Occipital lobe (tissue), 2 donors: ENCODE measurements around the gene BCL2L13. TPM values are rescaled to one million over a fixed set of nuclear protein-coding genes. Genes with fewer than 3 reads are reported as not detected.
A peak's percentile ranks its signal among the peaks of the same experiment; 100 is the strongest.
"Not testable (repeated sequence)": the region's sequence is repeated elsewhere in the genome, so short reads cannot be mapped to it uniquely, and the experiment has no call there.

Source experiments
- DNase-seq: peaks from one replicate; lab custom pipeline; 2025; lab: John Stamatoyannopoulos, UW
- total RNA-seq: library from RNA; depleted of rRNA; stranded (reverse); fragments of >200 nt; gene quantifications from one replicate; pipeline ENCODE4 v1.2.3, GENCODE V29; 2014

The BCL2L13 gene
- total RNA-seq, 1 donor from 2014 or later = 36.2 TPM

DNA sequence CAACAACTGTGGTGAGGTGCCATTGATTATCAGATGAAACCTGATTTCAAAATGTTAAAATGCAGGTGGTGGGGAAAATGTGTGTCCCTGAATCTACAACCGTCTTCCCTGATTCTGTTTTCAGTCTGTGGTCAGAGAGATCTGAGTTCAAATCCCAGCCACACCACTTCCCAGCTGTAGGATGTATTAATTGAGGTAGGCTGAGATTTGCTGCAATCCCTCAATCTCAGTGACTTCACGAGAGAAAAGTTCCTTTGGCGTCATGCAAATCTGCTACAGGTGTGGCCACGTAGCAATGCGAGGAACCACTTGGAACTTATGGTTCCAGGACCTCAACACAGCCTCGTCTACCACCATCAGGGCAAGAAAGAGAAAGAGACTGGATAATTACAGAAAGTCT lies 56.2 kb downstream of the BCL2L13 start:
- no peak for DNase-seq

DNA sequence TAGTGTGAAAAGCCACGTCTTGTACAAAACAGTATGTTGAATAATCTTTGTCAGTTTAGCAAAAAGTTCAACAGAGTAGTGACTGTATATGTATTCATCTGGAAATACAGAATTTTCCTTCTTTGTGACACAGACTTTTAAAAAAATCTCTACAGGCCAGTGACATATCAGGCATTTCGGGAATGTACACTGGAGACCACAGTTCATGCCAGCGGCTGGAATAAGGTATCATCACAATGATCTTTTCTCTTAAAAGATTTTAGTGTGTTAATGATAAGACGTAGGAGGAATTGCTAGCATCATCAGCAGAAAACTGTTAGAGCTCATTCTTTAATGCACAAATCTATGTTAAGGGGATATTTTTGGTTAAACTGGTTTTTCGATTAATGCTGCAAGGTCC lies 57.4 kb downstream of the BCL2L13 start:
- no peak for DNase-seq

DNA sequence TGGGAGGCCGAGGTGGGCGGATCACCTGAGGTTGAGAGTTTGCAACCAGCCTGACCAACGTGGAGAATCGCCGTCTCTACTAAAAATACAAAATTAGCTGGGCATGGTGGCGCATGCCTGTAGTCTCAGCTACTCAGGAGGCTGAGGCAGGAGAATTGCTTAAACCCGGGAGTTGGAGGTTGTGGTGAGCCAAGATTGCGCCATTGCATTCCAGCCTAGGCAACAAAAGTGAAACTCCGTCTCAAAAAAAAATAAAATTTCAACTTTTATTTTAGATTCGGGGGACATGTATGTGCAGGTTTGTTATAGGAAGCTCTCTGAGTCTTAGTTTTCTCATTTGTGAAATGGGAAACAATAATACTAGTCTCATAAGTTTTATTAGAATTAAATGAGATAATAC lies 58.6 kb downstream of the BCL2L13 start:
- DNase-seq = not testable (repeated sequence)

DNA sequence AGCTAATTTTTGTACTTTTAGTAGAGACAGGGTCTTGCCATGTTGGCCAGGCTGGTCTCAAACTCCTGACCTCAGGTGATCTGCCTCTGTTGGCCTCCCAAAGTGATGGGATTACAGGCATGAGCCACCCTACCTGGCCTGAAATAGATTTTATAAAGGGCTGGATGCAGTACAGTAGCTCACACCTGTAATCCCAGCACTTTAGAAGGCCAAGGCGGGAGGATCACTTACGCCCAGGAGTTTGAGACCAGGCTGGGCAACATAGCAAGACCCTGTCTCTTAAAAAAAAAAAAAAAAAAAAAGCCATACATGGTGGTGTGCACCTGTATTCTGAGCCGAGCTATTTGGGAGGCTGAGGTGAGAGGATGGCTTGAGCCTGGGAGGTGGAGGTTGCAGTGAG lies 59.7 kb downstream of the BCL2L13 start:
- DNase-seq = not testable (repeated sequence)

DNA sequence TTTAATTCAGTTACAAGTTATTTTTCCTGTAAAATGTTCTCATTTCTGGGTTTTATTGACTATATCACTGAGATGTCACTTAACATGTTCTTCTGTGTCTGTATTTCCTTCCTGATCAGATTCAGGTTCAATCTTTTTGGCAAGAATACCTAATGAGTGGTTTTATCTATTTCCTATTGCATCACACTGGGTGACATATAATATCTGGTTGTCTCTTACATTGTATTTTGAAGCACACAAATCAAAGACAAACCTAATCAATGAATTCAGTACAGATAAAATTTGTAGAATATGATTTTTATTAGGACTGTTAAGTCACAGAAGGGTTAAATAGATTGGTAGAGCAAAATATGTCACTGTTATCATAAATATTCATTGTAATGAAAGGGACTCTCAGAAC lies 60.4 kb downstream of the BCL2L13 start:
- no peak for DNase-seq

DNA sequence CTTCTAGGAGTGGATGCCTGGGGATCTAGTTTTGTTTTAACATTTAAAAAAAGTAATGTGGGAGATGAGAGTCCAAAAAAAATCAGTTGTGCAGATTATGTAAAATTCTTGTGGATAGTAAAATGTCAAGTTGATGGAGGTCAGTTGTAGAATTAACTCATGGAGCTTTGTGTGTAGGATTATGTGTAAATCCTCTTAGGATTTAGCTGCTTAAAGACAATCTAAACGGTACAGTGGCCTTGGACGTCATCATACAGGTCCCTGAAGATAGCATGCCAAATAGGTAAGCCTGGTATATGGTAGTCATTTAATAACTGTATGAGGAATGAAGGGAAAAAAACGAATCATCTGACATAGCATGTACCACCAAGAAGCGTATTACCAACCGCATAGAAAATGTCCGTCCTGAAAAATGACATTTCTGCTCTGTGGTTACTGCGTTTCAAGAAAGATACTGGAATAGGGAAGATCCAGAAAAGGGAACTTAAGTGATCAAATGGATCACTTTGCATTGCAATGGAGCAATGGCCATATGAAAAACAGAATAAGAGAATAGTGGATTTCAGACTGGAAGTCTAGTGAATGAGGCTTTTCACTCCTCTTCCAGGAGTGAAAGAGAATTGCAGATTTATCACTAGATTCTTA lies 61.3 kb downstream of the BCL2L13 start:
- no peak for DNase-seq

DNA sequence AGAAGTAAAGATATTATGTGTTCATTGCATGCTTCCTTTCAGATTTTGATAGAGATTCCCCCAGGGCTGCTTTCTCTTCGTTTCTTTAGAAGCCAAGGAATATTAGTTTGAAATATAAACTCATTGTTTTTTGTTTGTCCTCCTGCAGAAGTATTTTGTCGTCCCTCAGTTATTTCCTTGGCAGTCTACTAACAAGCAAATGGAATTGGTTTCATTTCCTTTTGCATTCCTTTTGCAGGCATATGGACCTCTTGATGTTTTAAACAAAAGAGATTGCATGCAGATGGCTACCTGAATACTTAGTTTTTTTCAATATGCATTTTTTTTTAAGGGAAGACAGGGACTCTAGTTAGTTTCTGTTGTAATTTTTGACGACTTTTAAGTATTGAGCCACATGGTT lies 62.2 kb downstream of the BCL2L13 start:
- DNase-seq = no peak

DNA sequence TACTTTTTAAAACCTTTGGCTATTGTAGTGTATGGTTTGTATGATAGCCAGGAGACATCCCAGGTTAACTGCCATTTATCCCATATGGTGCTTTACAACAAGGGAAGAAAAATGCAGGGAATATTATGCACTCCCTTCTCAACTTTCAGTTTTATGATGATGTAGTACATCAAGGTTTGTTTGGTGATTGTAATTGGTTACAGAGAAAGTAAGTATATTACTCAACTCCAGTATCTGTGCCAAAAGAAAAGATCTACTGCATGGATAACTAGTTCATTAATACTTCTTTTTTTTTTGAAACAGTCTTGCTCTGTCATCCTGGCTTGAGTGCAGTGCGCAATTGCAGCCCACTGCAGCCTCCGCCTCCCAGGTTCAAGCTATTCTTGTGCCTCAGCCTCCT lies 65.3 kb downstream of the BCL2L13 start:
- no peak for DNase-seq

DNA sequence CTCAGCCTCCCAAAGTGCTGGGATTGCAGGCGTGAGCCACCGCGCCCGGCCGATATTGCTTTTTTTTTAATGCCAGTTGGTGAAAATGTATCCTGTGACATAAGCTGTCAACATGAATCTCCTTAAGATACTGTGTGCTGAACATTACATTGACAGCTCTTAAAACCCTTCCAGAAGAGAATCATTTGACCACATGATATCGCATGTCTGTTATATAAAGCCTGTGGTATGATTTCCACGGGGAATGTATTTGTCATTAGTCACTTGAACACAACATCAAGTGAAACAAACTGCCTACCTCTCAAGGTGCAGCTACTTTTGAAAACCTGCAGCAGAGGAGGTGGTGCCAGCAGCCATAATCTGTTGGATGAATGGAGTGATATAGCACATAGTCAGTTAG lies 67.0 kb downstream of the BCL2L13 start:
- DNase-seq = no peak

DNA sequence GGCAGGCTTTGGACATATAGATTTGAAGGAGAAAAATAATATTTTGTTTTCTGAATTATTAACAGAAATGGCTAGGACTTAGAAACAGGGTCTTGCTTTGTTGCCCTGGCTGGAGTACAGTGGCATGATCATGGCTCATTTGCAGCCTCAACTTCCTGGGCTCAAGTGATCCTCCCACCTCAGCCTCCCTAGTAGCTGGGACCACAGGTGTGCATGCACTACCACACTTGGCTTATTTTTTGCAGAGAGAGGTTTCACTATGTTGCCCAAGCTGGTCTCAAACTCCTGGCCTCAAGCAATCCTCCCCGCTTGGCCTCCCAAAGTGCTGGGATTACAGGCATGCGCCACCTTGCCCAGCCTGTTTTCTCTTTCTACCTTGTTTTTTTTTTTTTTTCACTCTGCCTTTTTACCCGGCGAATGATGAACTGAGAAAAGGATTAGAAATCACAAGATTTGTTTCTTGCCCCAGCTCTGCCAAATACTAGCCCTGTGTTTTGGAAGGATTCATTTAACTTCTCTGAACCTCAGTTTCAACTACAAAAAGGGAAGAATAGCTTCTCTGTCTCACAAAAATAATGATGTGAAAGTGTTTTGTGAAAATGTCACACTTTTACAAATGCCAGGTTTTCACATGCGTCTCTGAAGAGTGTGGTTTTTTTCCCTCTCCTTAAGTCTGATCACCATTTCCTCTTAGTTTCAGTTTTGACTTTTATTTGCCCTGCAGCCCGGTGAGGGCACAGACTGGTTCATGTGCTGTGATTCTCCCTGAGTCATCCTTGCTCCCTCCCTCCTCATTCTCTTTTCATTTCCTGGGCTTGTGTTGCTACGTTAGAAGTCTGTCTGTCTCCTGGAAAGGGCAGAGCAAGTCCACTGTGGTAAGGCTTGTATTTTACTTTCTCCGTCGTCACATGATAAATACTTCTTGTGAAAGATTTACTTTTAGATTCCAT lies 67.7 kb downstream of the BCL2L13 start:
- peak; percentile 17 for DNase-seq

DNA sequence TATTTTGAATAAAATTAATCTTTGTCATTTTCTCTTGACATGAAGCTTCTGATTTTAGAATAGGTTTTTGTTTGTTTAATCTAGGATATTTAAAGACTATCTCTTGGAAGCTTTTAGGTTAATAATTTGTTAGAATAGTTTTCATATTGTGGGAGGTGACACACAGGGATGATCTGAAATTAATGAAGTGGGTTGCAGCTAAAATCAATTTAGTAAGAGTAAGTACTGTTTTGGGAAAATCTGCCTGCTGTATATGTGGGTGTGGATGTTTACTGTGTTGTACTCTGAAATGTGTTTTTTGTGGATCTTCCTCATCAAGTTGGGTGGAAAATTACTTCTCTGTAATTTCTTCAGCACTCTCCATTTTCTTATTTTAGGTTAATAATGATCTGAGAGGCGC lies 68.4 kb downstream of the BCL2L13 start:
- DNase-seq = no peak

DNA sequence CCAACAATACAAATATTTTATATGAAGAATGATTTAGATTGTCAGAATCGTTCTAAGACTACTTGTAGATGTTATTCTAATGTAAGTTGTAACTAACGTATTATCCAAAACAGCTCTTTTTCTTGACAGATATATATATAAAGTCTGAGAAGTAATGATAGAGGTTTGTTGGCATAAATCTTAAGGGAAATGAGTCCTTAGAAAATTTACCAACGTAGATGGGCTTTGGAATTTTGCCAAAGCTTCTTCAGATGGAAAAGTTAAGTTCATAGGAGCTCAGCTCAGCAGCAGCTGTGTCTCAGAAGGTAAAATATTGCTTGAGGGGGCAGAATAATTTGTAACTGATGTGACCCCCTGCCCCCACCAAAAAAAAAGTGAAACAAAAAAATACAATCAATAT lies 69.0 kb downstream of the BCL2L13 start:
- DNase-seq = no peak

DNA sequence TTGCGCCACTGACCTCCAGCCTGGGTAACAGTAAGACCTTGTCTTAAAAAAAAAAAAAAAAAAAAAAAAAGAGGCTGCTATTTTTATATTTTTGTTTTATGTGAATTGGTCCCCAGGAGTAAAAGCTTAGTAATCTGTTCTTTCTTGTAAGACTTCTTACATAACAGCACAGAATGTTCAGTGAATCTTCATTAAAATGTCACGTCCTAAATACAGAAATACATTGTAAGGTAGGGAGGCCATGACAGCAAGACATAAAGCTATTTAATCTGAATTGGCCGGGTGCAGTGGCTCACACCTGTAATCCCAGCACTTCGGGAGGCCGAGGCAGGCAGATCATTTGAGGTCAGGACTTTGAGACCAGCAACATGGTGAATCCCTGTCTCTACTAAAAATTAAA lies 71.5 kb downstream of the BCL2L13 start:
- no peak for DNase-seq

DNA sequence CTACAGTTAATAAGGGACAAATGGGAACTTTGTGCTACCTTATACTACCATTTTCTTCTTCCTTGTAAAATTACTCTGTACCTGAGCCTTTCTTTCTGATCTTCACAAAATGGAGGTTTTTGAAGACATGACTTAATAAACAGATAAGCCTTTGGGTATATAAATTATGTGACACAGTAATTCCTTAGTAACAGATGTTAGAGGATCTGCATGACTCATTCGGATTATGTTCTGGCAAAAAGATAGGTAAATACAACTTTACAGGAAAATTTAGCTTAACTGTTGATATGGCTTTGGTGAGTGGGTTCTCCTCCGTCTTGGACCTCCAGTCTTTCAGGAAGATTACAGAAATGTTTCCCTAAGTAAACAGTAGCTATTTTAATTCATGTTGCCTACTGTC lies 73.9 kb downstream of the BCL2L13 start:
- DNase-seq = no peak

DNA sequence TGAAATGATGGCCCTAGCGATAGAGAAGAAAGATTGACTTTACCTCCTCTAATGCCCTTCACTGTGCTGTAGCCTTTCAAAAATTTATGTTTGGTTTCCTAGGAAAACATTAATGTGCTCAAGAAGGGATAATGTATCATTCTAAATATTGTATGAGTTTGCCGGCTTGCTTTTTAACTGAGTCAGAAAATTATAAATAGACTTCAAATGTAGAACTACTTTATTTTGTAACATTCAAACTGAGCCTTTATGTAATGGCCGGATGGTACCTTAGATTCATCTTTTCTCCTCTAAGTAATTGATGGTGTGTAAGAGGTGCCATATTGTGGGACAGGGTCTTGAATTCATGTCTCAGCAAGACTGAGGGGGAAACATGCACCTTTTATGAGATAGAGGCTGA lies 78.0 kb downstream of the BCL2L13 start:
- DNase-seq = no peak

DNA sequence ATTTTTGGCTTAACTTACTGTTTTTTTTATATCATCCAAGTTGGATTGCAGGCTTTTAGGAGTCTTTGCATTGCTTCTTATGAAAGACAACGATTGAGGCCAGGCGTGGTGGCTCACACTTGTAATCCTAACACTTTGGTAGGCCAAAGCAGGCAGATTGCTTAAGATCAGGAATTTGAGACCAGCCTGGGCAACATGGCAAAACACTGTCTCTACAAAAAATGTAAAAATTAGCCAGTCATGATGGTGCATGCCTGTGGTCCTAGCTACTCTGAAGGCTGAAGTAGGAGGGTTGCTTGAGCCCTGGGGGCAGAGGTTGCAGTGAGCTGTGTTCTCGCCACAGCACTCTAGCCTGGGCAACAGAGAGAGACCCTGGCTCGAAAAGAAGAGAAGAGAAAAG lies 79.2 kb downstream of the BCL2L13 start:
- DNase-seq = no peak

DNA sequence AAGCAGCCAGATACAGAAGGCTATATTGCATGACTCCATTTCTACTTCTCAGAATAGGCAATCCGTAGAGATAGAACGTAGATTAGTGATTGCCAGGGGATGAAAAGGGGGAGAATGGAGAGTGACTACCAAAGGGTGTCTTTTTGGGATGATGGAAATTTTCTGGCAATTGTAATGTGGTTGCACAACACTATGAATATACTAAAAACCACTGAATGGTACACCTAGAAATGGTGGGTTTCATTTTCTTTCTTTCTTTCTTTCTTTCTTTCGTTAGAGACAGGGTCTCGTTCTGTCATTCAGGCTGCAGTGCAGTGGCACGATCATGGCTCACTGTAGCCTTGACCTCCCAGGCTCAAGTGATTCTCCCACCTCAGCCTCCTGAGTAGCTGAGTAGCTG lies 81.4 kb downstream of the BCL2L13 start:
- no peak for DNase-seq

DNA sequence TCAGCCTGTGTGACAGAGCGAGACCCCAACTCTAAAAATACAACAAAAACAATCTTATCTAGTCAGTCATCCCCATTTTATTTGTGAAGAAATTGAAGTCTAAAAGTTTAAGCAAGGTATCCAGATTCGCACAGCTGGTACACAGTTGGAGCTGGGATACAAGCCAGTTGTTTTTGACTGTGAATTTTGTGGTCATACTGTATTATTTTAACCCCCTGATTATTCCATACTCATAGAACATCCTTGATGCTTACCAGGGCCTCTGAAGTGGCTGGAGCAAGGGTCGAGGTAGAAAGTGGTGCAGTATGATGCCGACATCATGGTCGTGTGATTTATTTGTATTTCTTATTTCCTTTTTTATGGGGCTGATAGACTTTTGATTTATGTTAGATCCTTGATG lies 85.7 kb downstream of the BCL2L13 start:
- DNase-seq = no peak

DNA sequence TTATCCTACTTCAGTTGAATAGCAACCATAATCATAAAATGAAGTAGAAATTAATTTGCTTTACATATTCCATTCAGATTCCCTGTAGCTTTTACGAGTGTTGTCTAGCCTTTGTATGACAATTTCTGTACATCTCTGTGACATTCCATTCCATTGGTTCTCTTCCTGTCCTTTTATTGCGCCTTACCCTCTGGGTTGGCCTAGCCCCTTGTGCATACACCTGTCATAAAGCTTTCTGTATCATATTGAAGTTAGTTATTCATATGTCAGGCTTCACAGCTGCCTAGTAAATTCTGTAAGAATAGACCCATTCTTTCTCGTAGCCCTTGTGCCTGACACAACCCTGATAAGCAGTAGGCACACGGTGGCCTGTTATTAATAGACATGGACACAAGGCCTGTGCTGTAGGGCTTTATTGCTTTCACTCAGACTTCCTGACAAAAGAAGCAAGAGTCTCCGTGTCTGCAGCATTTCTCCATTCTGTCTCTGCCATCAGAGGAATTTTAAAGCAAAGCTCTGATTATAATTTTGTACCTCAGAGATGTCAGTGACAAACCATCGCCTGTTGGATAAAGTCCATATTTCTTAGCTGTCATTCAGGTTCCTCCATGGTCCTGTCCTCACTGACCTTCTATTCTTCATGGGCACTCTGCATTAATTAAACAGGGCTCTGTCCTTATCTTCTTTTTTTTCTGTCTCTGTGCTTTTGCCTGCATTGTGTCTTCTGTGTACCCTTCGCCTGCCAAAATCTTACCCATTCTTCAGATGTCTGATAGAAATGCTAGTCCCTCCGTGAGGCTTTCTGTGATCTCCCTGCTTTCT lies 86.3 kb downstream of the BCL2L13 start:
- DNase-seq = peak; percentile 10

DNA sequence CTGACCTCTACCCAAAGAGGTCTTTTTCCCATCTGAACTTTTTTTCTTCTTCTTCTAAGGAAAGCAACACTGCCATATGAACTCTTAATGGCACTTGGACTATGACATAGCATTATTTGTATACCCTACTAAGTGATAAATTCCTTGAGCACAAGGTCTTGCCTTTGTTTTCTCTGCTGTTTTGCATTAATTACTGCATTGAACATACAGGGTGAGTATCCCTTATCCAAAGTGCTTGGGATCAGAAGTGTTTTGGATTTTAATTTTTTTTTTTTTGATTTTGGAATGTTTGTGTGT lies 86.9 kb downstream of the BCL2L13 start:
- no peak for DNase-seq

DNA sequence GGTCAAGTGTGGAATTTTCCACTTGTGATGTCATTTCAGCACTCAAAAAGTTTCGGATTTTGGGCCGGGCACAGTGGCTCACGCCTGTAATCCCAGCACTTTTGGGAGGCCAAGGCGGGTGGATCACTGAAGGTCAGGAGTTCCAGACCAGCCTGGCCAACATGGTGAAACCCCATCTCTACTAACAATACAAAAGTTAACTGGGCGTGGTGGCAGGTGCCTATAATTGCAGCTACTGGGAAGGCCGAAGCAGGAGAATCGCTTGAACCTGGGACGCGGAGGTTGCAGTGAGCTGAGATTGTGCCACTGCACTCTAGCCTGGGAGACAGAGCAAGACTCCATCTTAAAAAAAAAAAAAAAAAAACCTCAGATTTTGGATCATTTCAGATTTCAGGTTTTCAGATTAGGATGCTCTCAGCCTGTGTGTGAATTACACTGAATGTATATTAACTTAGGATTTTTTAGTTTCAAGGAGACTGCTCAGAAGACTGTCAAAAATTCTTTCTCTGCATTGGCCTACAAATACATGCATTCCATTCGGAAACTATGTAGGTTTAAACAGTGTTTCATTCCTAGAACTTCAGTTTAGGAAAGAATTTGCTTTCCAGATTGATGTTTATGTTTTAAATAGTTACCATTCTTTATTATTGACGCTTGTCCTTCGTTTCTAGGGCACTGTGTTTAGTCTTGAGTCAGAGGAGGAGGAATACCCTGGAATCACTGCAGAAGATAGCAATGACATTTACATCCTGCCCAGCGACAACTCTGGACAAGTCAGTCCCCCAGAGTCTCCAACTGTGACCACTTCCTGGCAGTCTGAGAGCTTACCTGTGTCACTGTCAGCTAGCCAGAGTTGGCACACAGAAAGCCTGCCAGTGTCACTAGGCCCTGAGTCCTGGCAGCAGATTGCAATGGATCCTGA lies 87.7 kb downstream of the BCL2L13 start:
- no peak for DNase-seq
